Endothelial cell of umbilical vein (primary cell): ENCODE data around the gene TULP4. TPM values are rescaled to one million over a fixed set of nuclear protein-coding genes. Genes with fewer than 3 reads are reported as not detected.
"Not testable (repeated sequence)": the region's sequence is repeated elsewhere in the genome, so short reads cannot be mapped to it uniquely, and the experiment has no call there.

ENCODE experiments used
- BruUV-seq: library from RNA; stranded (reverse); fragments of 400-500 nt; replicated peaks from 2 replicates; lab custom pipeline; 2021; lab: Mats Ljungman, UMichigan
- CTCF ChIA-PET: fragments of 300-600, 350-600 bp; sonication (Branson Sonifier 250); formaldehyde crosslinking; loops from one replicate; lab custom pipeline; 2021; ENCODE audit warnings: antibody characterized with exemption, inconsistent platforms; lab: Charles Lee
- POLR2A ChIA-PET: fragments of 300-600, 350-600 bp; sonication (Branson Sonifier 250); formaldehyde crosslinking; loops from one replicate; lab custom pipeline; 2021; ENCODE audit warnings: antibody characterized with exemption, inconsistent platforms; lab: Charles Lee
- DNase-seq: peaks from one replicate; pipeline ENCODE4 v3.0.0-alpha.2; 2011; ENCODE audit warnings: low read depth, low spot score
- FAIRE-seq: peaks from 2 replicates; lab custom pipeline; 2011; peaks lifted over from hg19 to GRCh38; lab: Jason Lieb, UNC
- H2AFZ ChIP-seq: 2 replicates; pipeline ENCODE4 v1.6.0; 2012; ENCODE audit warnings: low read depth, low read length, control low read depth, inconsistent platforms
- H3K27ac ChIP-seq: 2 replicates; pipeline ENCODE4 v1.5.1; 2011; ENCODE audit warnings: low read depth, mild to moderate bottlenecking, control low read depth, low read length, moderate library complexity; ENCODE audit not compliant: insufficient read depth
- H3K27me3 ChIP-seq, 2 experiments: 2 replicates each; pipeline versions ENCODE4 v1.6.0 to v1.6.1; 2011; ENCODE audit warnings: low read length in 2 of 2, mixed read lengths in 1 of 2; ENCODE audit not compliant: control insufficient read depth in 2 of 2, insufficient read depth in 2 of 2
- H3K36me3 ChIP-seq, 2 experiments: 2 replicates in 1 of 2; 3 replicates in 1 of 2; pipeline ENCODE4 v1.5.1; 2011; ENCODE audit warnings: low read length in 2 of 2, mild to moderate bottlenecking in 1 of 2, moderate library complexity in 1 of 2; ENCODE audit not compliant: control insufficient read depth in 2 of 2, insufficient read depth in 2 of 2; ENCODE audit errors: extremely low read depth in 1 of 2
- H3K4me1 ChIP-seq: 3 replicates; pipeline ENCODE4 v1.5.1; 2011; ENCODE audit warnings: mild to moderate bottlenecking, low read length; ENCODE audit not compliant: control insufficient read depth, insufficient read depth; ENCODE audit errors: extremely low read depth
- H3K4me2 ChIP-seq: 2 replicates; pipeline ENCODE4 v1.6.1; 2011; ENCODE audit warnings: low read length, control low read depth, mixed read lengths; ENCODE audit not compliant: insufficient read depth
- H3K4me3 ChIP-seq, 3 experiments: fragments of 200-600 bp in 1 of 3; sonication (generic), shearing (Covaris generic) in 1 of 3; replicated peaks in 1 of 3; 2 replicates each; pipeline ENCODE4 v1.5.1; 2011 to 2016; ENCODE audit warnings: control low read depth in 3 of 3, low read length in 3 of 3, mild to moderate bottlenecking in 2 of 3, inconsistent platforms in 1 of 3, low read depth in 1 of 3, moderate library complexity in 1 of 3; ENCODE audit not compliant: insufficient read depth in 1 of 3
- H3K79me2 ChIP-seq: 2 replicates; pipeline ENCODE4 v1.6.0; 2012; ENCODE audit warnings: low read length, inconsistent platforms; ENCODE audit not compliant: control insufficient read depth, insufficient read depth
- H3K9ac ChIP-seq: replicated peaks from 2 replicates; pipeline ENCODE3; 2011; ENCODE audit warnings: low read length, control low read depth; ENCODE audit not compliant: insufficient read depth; ENCODE audit errors: extremely low read depth
- H3K9me1 ChIP-seq: replicated peaks from 3 replicates; pipeline ENCODE4 v1.6.0; 2011; ENCODE audit warnings: mild to moderate bottlenecking, low read length; ENCODE audit not compliant: control insufficient read depth, insufficient read depth; ENCODE audit errors: extremely low read depth
- H3K9me3 ChIP-seq: replicated peaks from 2 replicates; pipeline ENCODE4 v1.5.1; 2012; ENCODE audit warnings: low read length, inconsistent platforms; ENCODE audit not compliant: control insufficient read depth, insufficient read depth
- H4K20me1 ChIP-seq: replicated peaks from 2 replicates; pipeline ENCODE3; 2011; ENCODE audit warnings: mild to moderate bottlenecking, low read length; ENCODE audit not compliant: control insufficient read depth, insufficient read depth; ENCODE audit errors: extremely low read depth
- CTCF ChIP-seq, 2 donors: IDR thresholded peaks; 1 replicate in 1 of 2; 2 replicates in 1 of 2; pipeline ENCODE4 v1.5.1; 2011; ENCODE audit warnings: low read length in 2 of 2, mild to moderate bottlenecking in 2 of 2, moderate library complexity in 2 of 2, control low read depth in 1 of 2, inconsistent platforms in 1 of 2, low read depth in 1 of 2; ENCODE audit not compliant: insufficient read depth in 1 of 2; ENCODE audit errors: extremely low read depth in 1 of 2
- EZH2 ChIP-seq: IDR thresholded peaks from 2 replicates; pipeline ENCODE4 v1.6.1; 2012; ENCODE audit warnings: borderline replicate concordance, low read depth, mild to moderate bottlenecking, moderate library complexity, low read length, inconsistent platforms; ENCODE audit not compliant: severe bottlenecking
- FOS ChIP-seq: IDR thresholded peaks from 2 replicates; pipeline ENCODE4 v1.6.1; 2011; ENCODE audit warnings: mild to moderate bottlenecking, low read length, moderate library complexity, borderline replicate concordance; ENCODE audit not compliant: insufficient read depth
- GATA2 ChIP-seq: IDR thresholded peaks from 2 replicates; pipeline ENCODE4 v1.7.0; 2011; ENCODE audit warnings: low read depth, mild to moderate bottlenecking, moderate library complexity, mixed read lengths, low read length; ENCODE audit not compliant: insufficient read length, insufficient read depth
- JUN ChIP-seq: IDR thresholded peaks from 2 replicates; pipeline ENCODE4 v1.6.1; 2011; ENCODE audit warnings: borderline replicate concordance, low read depth; ENCODE audit not compliant: insufficient read length, insufficient read depth
- MAX ChIP-seq: IDR thresholded peaks from 2 replicates; pipeline ENCODE4 v1.6.1; 2011; ENCODE audit not compliant: insufficient read depth, insufficient read length
- MYC ChIP-seq: IDR thresholded peaks from one replicate; pipeline ENCODE4 v1.6.1; 2011; ENCODE audit warnings: mild to moderate bottlenecking, low read depth, low read length
- POLR2A ChIP-seq: IDR thresholded peaks from 2 replicates; pipeline ENCODE4 v1.6.1; 2012; ENCODE audit warnings: low read depth, mild to moderate bottlenecking, control low read depth, low read length
- POLR2AphosphoS5 ChIP-seq: IDR thresholded peaks from 2 replicates; pipeline ENCODE4 v1.6.1; 2012; ENCODE audit warnings: low read depth, mild to moderate bottlenecking, control low read depth, low read length, moderate library complexity; ENCODE audit not compliant: insufficient read depth
- dilution Hi-C: fragments of 300-500 bp; cut with MboI; formaldehyde crosslinking; loops from one replicate; pipeline ENCODE4 v1.15.0; 2019; ENCODE audit warnings: low sequenced_read_pairs; ENCODE audit not compliant: extremely low pct_ligation_motif_present
- intact Hi-C: fragments of 100-400 bp; cut with micrococcal nuclease; formaldehyde crosslinking; loops from one replicate; pipeline ENCODE4 v1.10.0; 2022
- polyA plus RNA-seq, 4 experiments: library from polyadenylated mRNA; depleted of rRNA in 3 of 4; stranded (reverse) in 3 of 4; unstranded in 1 of 4; fragments of >200 nt; gene quantifications; 2 replicates each; pipeline versions ENCODE4 v1.2.1 to v1.2.3, GENCODE V29; 2011 to 2012; ENCODE audit warnings: missing spikeins in 1 of 4
- total RNA-seq: library from RNA; stranded (reverse); gene quantifications from 2 replicates; pipeline ENCODE4 v1.2.3, GENCODE V29; 2021

TULP4 gene
- total and polyA plus RNA-seq, 2 donors (not counting 3 experiments of a cell fraction or from before 2014, with no cell fraction given), result 10.8 to 55.1 TPM

- Histone ChIP-seq H2AFZ (no peak overlapping the region), H3K4me2 (no peak overlapping the region), H3K27me3 (peaks cover 8 to 9% of the 10 kb centered on the region in 2 experiments), H3K9ac (no peak overlapping the region), H4K20me1 (no peaks in the 10 kb centered on the region), H3K4me3 (no peak overlapping the region), H3K27ac (no peak overlapping the region), H3K79me2 (no peaks in the 10 kb centered on the region), H3K9me3 (no peaks in the 10 kb centered on the region), H3K36me3 (no peaks in the 10 kb centered on the region), H3K4me1 (peaks cover 5% of the 10 kb centered on the region), H3K9me1 (no peaks in the 10 kb centered on the region)
- TF ChIP-seq POLR2A, result no peak
- TF ChIP-seq GATA2, result no peak
- TF ChIP-seq JUN, result no peak
- TF ChIP-seq POLR2AphosphoS5, result no peak
- no peak for TF ChIP-seq MYC
- no peak for TF ChIP-seq MAX
- TF ChIP-seq FOS, result no peak
- TF ChIP-seq EZH2, result no peak
- no peak for TF ChIP-seq CTCF (IDR thresholded peaks at IDR 0.05; ENCODE audit: extremely low read depth in 1 of 2, insufficient read depth in 1 of 2, low read depth in 1 of 2, low read length in 2 of 2)
- BruUV-seq, result no TSS peak
- CTCF ChIA-PET, result interaction anchor here (2.6 kb wide), 1 partner anchor 310 kb away, joined by 5 read pairs; no protein-coding TSS in a partner anchor
- intact Hi-C loops, result no loop called here
- no peak for DNase-seq
- FAIRE-seq, result no peak
- POLR2A ChIA-PET, result no interaction called here
- dilution Hi-C loops, result no loop called here
Observed at GRCh38 chr6:158524311-158524710, 212.0 kb downstream of the TULP4 start.

GRCh38 chr6:158527858-158528257, 215.6 kb downstream of the TULP4 start:
- BruUV-seq, POLR2A ChIA-PET, dilution Hi-C loops: not testable (repeated sequence)

More at GRCh38 chr6:158527858-158528257, 215.6 kb downstream of the TULP4 start:
- H4K20me1 ChIP-seq, intact Hi-C loops, DNase-seq, H3K4me1 ChIP-seq, H3K9ac ChIP-seq, H3K9me3 ChIP-seq, H3K27me3 ChIP-seq, H3K4me2 ChIP-seq, FAIRE-seq, H3K36me3 ChIP-seq, H3K4me3 ChIP-seq, H3K79me2 ChIP-seq, H3K27ac ChIP-seq, H3K9me1 ChIP-seq, H2AFZ ChIP-seq, CTCF ChIA-PET: not testable (repeated sequence)
